Retinal pigment epithelial cell (primary cell): ENCODE measurements around the gene OGFOD2.

ENCODE experiments used
- DNase-seq: peaks from one replicate; pipeline ENCODE4 v3.0.0-alpha.2; 2010; ENCODE audit warnings: low read depth
- H3K4me3 ChIP-seq: 2 replicates; pipeline ENCODE4 v1.5.1; 2011; ENCODE audit warnings: mild to moderate bottlenecking, low read length, control low read depth, moderate library complexity
- CTCF ChIP-seq: conservative IDR thresholded peaks from 2 replicates; pipeline ENCODE4 v1.5.1; 2011; ENCODE audit warnings: low read depth, low read length, control low read depth, inconsistent platforms

Gene OGFOD2

GRCh38 chr12:122989874-122990419, 14.9 kb downstream of the OGFOD2 start:
- no peak for DNase-seq
- no peak for TF ChIP-seq CTCF
- H3K4me3 ChIP-seq, result no peak overlapping the region

- TF ChIP-seq CTCF, result no peak
- no peak for DNase-seq
- no peak overlapping the region for H3K4me3 ChIP-seq
Observed at GRCh38 chr12:122990561-122990960, 15.5 kb downstream of the OGFOD2 start.

GRCh38 chr12:122990961-122991622, 16.0 kb downstream of the OGFOD2 start:
- DNase-seq, result no peak
- no peak overlapping the region for H3K4me3 ChIP-seq
- TF ChIP-seq CTCF, result no peak

- no peak overlapping the region for H3K4me3 ChIP-seq
- no peak for TF ChIP-seq CTCF
- no peak for DNase-seq
Observed at GRCh38 chr12:122991623-122992275, 16.7 kb downstream of the OGFOD2 start.

- no peak for DNase-seq
- TF ChIP-seq CTCF, result no peak
- no peak overlapping the region for H3K4me3 ChIP-seq
Observed at GRCh38 chr12:122992386-122992785, 17.3 kb downstream of the OGFOD2 start.

- H3K4me3 ChIP-seq, result no peak overlapping the region
- no peak for TF ChIP-seq CTCF
- DNase-seq, result no peak
Observed at GRCh38 chr12:122994140-122994675, 19.2 kb downstream of the OGFOD2 start.
